Right lobe of liver (tissue), 4 donors: ENCODE results near the gene IFT52.

Experiments used
- CTCF ChIP-seq, 4 donors: fragments of 200-600 bp in 3 of 4; fragments of 450-650 bp in 1 of 4; IDR thresholded peaks; one replicate each; pipeline versions ENCODE4 v1.5.1 to v1.8.0; 2016 to 2022; ENCODE audit warnings: antibody characterized with exemption in 4 of 4, mild to moderate bottlenecking in 2 of 4
- POLR2A ChIP-seq: fragments of 450-650 bp; IDR thresholded peaks from one replicate; pipeline ENCODE4 v1.6.1; 2017; ENCODE audit warnings: antibody characterized with exemption, mild to moderate bottlenecking
- donor health status: DM: no; HTN: no; CAD: no.
- donor health status: DM: no; HTN: no; CAD: no.
- donor health status: DM: no; HTN: yes; CAD: no.

GRCh38 chr20:43680981-43681380, 90.2 kb downstream of the IFT52 start:
- no peak for TF ChIP-seq CTCF (IDR thresholded peaks at IDR 0.05)
- TF ChIP-seq POLR2A: no peak
